GM19023 (cell line): ENCODE data around the gene PCDH15.
"Not testable (repeated sequence)": the region's sequence is repeated elsewhere in the genome, so short reads cannot be mapped to it uniquely, and the experiment has no call there.

Source experiments
- ATAC-seq: cut with Tn5 transposase; IDR thresholded peaks from one replicate; pipeline ENCODE4 v1.9.1; 2021; ENCODE audit warnings: mild to moderate bottlenecking, moderate library complexity; ENCODE audit not compliant: unreplicated experiment

The PCDH15 gene

DNA sequence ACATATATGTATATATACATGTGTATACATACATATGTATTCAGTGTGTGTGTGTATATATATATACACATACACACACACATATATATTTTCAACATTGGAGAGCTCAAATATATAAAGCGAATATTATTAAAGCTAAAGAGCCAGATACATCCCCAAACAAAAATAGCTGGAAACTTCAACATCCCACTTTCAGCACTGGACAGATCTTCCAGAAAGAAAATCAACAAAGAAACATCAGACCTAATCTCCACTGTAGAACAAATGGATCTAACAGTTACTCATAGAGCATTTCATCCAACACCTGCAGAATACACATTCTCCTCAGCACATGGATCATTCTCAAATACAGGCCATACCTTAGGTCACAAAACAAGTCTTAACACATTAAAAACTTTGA lies 799.0 kb downstream of the PCDH15 start:
- ATAC-seq = no peak

DNA sequence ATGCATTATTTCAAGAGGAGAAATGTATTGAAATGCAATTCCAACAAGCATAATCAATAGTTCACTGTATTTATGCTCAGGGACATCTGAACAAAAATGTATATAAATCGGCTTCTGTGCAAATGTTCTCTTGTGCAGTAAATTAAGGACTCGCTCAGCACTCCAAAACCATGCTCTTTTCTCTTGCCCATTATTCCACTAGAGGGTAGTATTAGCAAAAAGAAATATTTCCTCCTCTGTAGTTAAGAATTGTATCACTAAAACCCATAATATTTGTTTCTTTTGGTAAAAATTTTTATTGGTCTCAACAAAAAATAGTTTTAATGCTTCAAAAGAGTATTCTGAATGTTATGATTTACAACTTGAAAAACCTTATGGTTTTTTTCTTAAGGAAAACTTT lies 803.1 kb downstream of the PCDH15 start:
- ATAC-seq = no peak

DNA sequence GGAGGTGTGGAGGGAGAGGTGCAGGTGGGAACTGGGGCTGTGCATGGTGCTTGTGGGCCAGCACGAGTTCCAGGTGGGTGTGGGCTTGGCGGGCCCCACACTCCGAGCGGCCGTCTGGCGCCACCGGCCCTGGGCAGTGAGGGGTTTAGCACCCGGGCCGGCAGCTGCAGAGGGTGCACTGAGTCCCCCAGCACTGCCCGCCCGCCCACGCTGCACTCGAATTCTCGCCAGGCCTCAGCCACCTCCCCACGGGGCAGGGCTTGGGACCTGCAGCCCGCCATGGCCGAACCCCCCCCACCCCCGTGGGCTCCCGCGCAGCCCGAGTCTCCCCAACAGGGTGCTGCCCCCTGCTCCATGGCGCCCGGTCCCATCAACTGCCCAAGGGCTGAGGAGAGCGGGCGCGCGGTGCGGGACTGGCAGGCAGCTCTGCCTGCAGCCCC lies 810.2 kb downstream of the PCDH15 start:
- no peak for ATAC-seq

DNA sequence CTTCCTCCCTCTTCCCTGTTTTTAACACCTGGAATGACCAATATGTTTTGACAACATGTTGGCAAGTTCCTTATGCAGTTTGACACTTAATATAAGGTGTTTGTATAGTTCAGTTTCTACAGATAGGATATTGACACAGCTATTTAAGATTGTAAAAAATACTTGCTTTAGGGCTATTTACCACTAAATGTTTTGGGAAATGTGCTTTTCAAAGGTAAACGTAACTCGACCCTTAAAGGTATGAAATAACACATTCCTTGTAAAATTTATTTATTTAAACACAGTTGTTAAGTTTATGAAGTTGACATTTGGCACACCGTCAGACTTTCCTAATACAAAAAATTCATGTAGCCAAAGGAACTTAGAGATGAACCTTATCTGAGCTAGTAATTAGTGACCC lies 817.6 kb downstream of the PCDH15 start:
- ATAC-seq = no peak

DNA sequence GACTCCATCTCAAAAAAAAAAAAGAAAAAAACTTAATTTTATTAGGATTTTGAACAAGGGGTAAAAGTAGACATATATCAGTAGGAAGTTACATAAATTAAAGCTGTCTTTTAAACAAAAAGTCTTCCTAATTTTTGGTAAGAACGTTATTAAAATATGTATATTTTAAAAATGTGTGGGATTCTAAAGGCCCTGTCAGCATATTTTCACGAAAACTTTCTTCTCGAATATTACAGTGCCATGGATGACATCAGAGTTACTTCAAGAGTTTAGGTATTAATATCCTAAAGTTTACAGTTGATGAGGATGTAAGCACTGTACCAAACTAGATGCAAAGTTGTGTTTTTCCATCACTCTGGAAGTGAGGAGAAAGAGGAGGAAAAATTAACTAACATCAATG lies 820.8 kb downstream of the PCDH15 start:
- ATAC-seq = no peak

DNA sequence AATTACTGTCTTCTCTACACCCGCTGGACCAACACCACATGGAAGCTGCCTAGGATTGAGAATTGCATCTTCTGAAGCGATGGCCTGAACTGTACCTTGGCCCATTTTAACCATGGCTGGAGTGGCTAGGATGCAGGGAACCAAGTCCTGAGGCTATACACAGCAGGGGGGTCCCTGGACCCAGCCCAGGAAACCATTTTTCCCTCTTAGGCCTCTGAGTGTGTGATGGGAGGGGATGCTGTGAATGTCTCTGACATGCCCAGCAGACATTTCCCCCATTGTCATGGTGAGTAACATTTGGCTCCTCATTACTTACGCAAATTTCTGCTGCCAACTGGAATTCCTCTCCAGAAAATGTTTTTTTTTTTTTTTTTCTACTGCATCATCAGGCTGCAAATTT lies 822.7 kb downstream of the PCDH15 start:
- no peak for ATAC-seq

DNA sequence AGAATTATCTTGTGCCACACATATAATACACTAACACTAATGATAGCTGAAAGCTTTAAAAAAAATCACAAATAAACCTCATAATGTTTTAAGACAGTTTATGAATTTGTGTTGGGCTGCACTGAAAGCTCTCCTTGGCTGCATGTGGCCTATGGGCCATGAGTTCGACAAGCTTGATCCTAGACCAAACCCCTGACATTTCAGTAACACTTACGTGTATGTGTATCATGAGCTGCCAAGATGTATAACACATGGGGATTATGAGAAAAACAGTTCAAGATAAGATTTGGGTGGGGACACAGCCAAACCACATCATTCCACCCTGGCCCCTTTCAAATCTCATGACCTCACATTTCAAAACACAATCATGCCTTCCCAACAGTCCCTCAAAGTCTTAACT lies 823.8 kb downstream of the PCDH15 start:
- no peak for ATAC-seq

DNA sequence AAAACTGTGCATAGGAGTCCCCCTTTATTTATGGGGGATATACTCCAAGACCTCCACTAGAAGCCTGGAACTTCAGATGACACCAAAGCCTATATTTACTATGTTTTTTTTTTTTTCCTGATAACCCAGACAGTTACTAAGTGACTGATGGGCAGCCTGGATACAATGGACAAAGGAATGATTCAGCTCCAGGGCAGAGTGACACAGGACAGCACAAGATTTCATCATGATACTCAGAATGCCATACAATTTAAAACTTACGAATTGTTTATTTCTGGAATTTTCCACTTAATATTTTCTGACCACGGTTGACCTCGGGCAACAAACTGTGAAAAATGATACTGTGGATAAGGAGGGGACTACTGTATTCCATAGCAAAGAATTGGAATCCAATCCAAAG lies 843.6 kb downstream of the PCDH15 start:
- no peak for ATAC-seq

DNA sequence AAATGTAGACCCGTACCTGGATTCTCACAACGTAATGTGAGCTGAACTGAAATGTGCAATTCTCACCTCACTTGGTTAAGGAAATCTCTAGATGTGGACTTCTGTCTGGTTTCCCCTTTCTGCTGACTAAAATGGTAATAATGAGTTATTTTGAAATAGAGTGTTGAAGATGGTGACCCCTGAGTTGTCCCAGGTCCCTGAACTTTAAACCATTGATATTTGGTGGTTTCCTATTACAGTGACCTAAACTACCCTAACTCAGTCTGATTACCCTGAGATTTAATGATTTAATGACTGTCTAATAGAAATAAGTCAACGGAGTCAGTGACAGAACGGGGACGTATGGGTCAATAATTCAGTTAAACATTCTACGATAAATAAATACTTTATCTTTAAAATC lies 845.9 kb downstream of the PCDH15 start:
- no peak for ATAC-seq

DNA sequence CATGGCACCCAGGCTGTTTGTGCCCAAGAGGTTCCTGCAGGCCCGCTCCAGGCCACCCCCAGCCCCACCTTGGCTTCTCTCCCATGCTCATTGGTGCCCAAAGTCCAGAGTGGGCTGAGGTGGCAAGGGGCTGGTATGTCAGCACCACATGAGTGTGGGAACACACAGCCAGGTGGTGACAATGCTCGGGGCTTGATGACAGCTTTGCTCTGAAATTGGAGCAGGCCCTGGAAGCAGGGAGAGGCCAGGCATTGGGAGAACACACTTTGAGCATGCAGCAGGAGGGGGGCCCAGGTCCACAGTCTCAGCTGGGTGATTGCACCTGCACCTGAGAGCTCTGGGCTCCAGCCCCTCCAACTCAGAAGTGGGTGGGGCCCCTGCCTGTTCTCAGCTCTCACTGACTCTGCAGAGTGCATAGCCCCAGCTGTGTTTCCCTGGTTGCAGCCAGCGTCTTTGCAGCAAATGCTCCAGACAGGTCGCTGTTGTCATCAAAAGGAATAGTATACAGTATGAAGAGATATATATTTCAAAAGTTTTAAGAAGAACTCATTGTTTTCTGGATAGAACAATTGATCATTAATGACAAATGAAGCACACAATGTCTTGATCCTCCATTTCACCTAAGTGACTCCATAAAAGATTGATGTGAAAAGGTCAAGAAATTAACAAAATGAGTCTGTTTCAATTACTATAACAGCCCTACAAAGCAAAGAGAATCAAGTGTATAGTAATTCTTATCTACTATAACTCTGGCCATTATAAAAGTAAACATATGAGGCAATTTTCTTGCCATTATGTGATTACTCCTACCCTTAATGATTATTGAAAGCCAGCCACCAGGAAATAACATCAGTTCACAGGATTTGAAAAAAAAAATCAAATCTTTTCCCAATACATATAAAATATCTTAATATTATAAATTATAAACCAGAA lies 848.1 kb downstream of the PCDH15 start:
- ATAC-seq = no peak

DNA sequence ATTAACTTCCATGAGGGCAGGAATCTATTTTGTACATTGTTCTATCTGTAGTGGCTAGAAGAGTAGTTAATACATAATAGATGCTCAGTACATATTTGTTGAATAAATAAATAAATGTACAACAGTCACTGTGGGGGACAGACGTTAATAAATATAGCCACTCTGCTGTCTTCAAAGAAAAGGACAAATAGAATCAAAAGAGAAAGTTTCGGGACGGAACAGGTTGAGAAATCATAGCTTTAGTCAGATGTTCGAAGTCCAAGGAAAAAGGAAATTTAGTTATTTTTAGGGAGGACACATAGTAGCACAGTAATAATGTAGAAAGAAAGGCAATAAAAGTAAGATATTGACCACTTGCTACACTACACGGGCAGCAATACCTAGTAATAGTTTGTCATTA lies 861.4 kb downstream of the PCDH15 start:
- no peak for ATAC-seq

DNA sequence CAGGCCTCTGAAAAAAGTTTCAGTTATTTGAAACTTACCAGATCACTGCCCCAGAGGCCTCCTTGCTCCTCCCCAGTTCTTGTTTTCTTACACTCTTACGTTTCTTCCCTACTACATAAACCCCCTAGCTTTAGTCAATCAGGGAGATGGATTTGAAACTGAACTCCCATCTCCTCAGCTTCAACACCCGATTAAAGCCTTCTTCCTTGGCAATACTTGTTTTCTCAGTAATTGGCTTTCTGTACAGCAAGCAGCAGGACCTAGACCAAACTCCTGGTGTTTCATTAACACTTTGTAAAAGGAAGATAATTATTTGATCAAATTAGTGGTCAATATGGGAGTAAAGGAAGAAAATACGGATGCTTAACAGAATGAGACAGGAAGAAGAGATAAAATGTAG lies 870.4 kb downstream of the PCDH15 start:
- ATAC-seq = no peak

DNA sequence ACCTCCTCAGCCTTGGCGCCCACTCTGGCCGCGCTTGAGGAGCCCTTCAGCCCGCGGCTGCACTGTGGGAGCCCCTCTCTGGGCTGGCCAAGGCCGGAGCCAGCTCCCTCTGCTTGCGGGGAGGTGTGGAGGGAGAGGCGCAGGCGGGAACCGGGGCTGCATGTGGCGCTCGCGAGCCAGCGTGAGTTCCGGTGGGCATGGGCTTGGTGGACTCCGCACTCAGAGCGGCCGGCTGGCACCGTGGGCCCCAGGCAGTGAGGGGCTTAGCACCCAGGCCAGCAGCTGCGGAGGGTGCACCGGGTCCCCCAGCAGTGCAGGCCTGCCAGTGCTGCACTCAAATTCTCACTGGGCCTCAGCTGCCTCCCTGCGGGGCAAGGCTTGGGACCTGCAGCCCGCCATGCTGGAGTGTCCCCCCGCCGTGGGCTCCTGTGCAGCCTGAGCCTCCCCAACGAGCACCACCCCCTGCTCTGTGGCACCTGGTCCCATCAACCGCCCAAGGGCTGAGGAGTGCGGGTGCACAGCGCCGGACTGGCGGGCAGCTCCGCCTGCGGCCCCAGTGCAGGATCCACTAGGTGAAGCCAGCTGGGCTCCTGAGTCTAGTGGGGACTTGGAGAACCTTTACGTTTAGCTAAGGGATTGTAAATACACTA lies 876.9 kb downstream of the PCDH15 start:
- ATAC-seq = not testable (repeated sequence)

DNA sequence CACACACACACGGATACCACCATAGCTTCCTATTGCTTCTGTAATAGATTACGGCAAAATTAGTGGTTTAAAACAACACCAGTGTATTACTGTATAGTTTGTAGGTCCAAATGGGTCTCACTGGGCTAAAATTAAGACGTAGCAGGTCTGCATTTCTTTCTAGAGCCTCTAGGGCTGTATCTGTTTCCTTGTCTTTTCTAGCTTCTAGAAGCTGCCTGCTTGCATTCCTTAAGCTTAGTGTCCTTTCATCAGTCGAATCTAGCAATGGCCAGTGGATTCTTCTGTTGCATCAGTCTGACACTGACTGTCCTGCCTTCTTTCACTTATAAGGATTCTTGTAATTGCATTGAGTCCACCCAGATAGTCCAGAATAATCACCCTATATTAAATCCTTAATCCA lies 882.3 kb downstream of the PCDH15 start:
- ATAC-seq = no peak

DNA sequence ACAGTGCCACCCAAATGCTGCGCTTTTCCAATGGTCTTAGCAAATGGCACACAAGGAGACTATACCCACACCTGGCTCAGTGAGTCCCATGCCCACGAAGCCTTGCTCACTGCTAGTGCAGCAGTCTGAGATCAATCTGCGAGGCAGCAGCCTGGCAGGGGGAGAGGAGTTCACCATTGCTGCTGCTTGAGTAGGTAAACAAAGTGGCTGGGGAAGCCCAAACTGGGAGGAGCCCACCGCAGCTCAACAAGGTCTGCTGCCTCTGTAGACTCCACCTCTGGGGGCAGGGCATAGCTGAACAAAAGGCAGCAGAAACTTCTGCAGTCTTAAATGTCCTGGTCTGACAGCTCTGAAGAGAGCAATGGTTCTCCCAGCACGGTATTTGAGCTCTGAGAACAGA lies 891.2 kb downstream of the PCDH15 start:
- no peak for ATAC-seq

DNA sequence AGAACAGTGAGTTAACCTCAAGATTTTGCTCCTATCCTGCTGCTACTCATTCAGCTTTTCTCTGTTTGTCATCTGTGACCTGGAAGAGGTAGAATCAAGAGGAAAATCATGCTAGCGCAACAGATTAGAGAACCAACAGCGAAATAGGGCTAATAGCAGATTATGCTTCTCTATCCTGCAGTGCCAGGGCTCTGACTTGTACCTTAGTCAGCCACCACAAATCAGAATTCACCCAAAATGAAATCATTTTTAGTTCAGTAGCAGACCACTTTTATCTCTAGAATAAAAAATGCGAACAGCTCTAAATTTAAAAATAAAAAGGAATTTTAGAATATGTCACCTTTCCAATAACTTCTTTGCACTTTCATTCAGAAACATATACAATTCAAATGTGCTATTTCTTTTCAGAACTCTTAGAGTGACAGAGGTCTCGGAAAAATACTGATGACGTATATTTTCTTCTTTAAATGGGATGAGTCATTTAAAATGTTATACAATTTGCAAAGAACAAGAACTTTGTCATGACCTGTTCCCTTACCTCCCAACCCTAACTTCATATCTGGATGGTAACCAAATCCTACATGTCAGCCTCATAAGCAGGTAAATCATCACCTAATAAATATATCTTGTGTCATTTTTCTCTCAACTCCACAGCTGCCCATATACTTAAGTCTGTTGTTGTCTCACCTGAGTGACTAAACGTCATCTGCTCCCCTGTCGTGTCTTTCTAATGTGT lies 896.4 kb downstream of the PCDH15 start:
- ATAC-seq = no peak

DNA sequence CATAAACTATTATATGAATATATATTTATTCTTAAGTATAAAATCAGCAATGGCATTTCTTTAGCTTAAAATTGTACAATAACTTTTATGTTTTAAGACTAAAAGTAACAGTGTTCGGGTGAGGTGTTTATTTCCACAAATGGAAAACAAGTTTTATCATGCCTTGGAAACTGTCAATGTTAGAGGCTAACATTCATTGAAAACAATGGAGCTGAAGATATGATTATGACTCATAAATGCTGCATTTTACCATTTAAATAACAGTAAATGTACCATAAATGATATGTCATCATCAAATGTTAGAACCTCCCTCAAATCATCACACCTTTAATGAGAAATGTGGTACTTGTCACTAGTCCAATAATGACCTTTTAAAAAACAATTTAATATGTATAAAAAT lies 897.3 kb downstream of the PCDH15 start:
- no peak for ATAC-seq

DNA sequence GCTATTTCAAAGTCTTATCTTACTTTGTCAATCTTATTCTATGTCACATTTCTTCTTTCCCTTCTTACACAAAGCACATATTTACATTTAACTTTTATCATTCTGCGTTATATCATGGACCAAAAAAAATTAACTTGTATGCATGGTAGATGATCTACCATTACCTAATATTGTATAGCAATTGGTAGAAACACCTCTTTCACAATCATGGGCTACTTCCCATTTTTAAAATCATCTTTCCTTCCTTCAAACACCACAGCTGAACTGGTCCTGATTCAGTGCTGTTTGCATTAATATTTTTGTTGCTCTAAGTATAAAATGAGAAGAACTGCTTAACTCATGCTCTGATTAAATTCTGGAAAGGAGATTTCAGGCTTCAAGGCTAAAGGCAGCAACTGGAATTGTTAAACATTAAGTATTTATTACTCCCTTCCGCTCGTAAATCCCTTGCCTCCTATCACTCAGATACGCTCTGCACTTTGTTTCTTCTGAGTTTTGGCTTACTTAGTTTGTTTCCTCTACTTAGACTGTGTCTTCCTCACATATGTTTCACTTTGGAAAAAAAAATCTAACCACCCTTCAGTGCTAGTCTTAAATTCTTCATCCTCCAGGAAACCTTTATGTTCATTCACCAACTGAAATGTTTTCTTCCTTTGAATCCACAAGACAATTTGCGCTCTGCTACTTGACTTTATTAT lies 901.4 kb downstream of the PCDH15 start:
- no peak for ATAC-seq

DNA sequence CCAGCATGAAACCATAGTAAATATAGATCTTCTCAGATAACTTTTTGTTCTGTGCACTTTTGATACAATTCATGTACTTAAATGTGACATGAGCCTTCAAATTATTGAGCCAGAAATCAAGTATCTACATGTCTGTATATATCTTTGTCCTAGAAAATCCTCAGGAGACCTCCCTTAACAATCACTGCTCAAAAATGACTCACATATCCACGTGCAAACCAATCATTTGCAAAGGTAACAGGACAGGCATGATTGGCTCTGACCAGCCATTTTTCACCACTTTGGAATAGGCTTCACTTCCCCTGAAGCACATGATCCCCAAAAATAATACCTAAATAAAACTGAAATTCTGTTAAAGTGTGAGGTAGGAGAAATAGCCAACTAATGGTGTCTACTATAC lies 902.5 kb downstream of the PCDH15 start:
- no peak for ATAC-seq

DNA sequence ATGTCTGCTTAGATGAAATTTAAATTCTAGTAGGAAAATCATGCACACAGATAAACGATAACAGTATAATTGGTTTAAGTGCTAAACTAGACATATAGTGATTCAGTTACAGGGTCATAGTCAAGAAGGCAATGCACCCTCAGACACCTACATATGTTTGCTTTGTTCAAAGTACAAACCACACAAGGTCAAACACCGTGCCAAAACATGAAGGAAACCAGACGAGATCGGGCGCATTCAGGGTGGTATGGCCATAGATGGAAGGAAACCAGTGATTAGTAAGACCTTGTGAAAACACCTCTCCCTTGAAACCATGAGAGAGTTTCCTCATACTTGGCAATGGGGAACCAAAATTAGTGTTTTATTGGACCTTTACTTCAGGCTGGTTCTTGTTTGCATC lies 906.9 kb downstream of the PCDH15 start:
- ATAC-seq = no peak

DNA sequence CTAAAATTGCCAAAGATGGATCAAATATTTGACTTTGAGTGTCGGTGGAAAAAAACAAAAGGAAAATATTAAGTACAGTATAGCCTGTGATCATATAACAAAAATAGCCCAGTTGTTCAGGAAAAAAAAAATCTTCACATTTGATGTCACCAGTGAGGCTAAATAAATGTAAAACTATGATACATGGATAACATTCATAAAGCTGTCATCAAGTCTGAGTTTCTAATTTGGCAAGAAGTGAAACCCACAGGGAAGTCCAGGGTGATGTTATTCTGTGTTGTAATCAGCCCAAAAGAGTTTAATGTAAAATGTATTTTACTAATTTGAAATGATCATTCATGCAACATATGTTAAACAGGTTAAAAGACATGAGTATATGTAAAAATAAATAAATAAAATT lies 908.0 kb downstream of the PCDH15 start:
- no peak for ATAC-seq
